HepG2 (cell line): ENCODE measurements around the gene DCTN2. TPM values are rescaled to one million over a fixed set of nuclear protein-coding genes. Genes with fewer than 3 reads are reported as not detected.

Experiments
- ARID4A ChIP-seq: sonication (generic); formaldehyde crosslinking; IDR thresholded peaks from 2 replicates; pipeline ENCODE4 v1.5.0; 2020; ENCODE audit warnings: mild to moderate bottlenecking, missing genetic modification reagents, borderline replicate concordance
- CENPBD1 ChIP-seq: sonication (generic); formaldehyde crosslinking; IDR thresholded peaks from 2 replicates; pipeline ENCODE4 v1.8.0; 2022; ENCODE audit warnings: missing genetic modification reagents, low read depth, mild to moderate bottlenecking, borderline replicate concordance
- DZIP1 ChIP-seq: sonication (generic); formaldehyde crosslinking; IDR thresholded peaks from 2 replicates; pipeline ENCODE4 v1.5.0; 2020; ENCODE audit warnings: mild to moderate bottlenecking, missing genetic modification reagents
- FIP1L1 ChIP-seq: fragments of 200-400 bp; formaldehyde crosslinking; IDR thresholded peaks from 2 replicates; pipeline ENCODE4 v1.6.1; 2018; ENCODE audit warnings: low read depth, mild to moderate bottlenecking, low read length, moderate library complexity, borderline replicate concordance; ENCODE audit not compliant: insufficient read depth
- GATAD1 ChIP-seq: IDR thresholded peaks from 2 replicates; pipeline ENCODE4 v1.6.1; 2016; ENCODE audit warnings: missing genetic modification reagents, missing compliant biosample characterization
- HNF4A ChIP-seq: sonication (generic); formaldehyde crosslinking; IDR thresholded peaks from 2 replicates; pipeline ENCODE4 v1.4.0; 2020; ENCODE audit warnings: missing genetic modification reagents
- MATR3 ChIP-seq: sonication (generic); formaldehyde crosslinking; IDR thresholded peaks from 2 replicates; pipeline ENCODE4 v1.4.0; 2020; ENCODE audit warnings: missing genetic modification reagents
- NFKB2 ChIP-seq: sonication (generic); formaldehyde crosslinking; IDR thresholded peaks from 2 replicates; pipeline ENCODE4 v1.4.0; 2020; ENCODE audit warnings: missing genetic modification reagents, borderline replicate concordance
- REST ChIP-seq, 2 experiments: IDR thresholded peaks; 2 replicates each; pipeline ENCODE4 v1.6.1; 2011 to 2012; ENCODE audit warnings: low read length in 2 of 2, borderline replicate concordance in 1 of 2, low read depth in 1 of 2, mild to moderate bottlenecking in 1 of 2, moderate library complexity in 1 of 2
- TBL1XR1 ChIP-seq: fragments of 150-350 bp; IDR thresholded peaks from 2 replicates; pipeline ENCODE4 v1.6.1; 2014; ENCODE audit warnings: borderline replicate concordance, low read length; ENCODE audit not compliant: partially characterized antibody
- XRCC5 ChIP-seq: fragments of 200-400 bp; formaldehyde crosslinking; optimal IDR thresholded peaks from 2 replicates; pipeline ENCODE3; 2017; ENCODE audit warnings: mild to moderate bottlenecking, low read length
- ZBTB42 ChIP-seq: sonication (generic); formaldehyde crosslinking; IDR thresholded peaks from 2 replicates; pipeline ENCODE4 v1.5.0; 2020; ENCODE audit warnings: mild to moderate bottlenecking, missing genetic modification reagents
- ZFX ChIP-seq: sonication (generic); formaldehyde crosslinking; IDR thresholded peaks from 2 replicates; pipeline ENCODE4 v1.4.0; 2020; ENCODE audit warnings: mild to moderate bottlenecking, low read depth, missing genetic modification reagents, moderate library complexity
- ZNF773 ChIP-seq: sonication (generic); formaldehyde crosslinking; IDR thresholded peaks from 2 replicates; pipeline ENCODE4 v1.4.0; 2020; ENCODE audit warnings: missing genetic modification reagents, borderline replicate concordance
- ZNF878 ChIP-seq: sonication (generic); formaldehyde crosslinking; IDR thresholded peaks from 2 replicates; pipeline ENCODE4 v1.8.1; 2023; ENCODE audit warnings: mild to moderate bottlenecking, missing genetic modification reagents, moderate library complexity
- ZNF879 ChIP-seq: sonication (generic); formaldehyde crosslinking; IDR thresholded peaks from 2 replicates; pipeline ENCODE4 v1.8.1; 2023; ENCODE audit warnings: missing genetic modification reagents
- ZNF883 ChIP-seq: sonication (generic); formaldehyde crosslinking; IDR thresholded peaks from 2 replicates; pipeline ENCODE4 v1.5.1; 2020; ENCODE audit warnings: mild to moderate bottlenecking, missing genetic modification reagents; ENCODE audit errors: not compliant biosample characterization
- polyA plus RNA-seq, 8 experiments: library from polyadenylated mRNA; depleted of rRNA in 3 of 8; stranded (reverse) in 7 of 8; unstranded in 1 of 8; fragments of >200 nt; fragmentation: Illumina TruSeq in 4 of 8; extraction: Trizol in 4 of 8; gene quantifications; 2 replicates each; pipeline versions ENCODE4 v1.2.1 to v1.2.3, GENCODE V29; 2011 to 2016; ENCODE audit warnings: low read depth in 4 of 8, missing spikeins in 1 of 8, mixed read lengths in 1 of 8; ENCODE audit not compliant: insufficient read depth in 1 of 8
- total RNA-seq, 5 experiments: library from RNA; depleted of rRNA; stranded (reverse); fragments of >200 nt; fragmentation: Illumina TruSeq; extraction: Trizol; gene quantifications; 2 replicates each; pipeline ENCODE4 v1.2.3, GENCODE V29; 2016; ENCODE audit warnings: low read depth in 1 of 5

Gene DCTN2
- total and polyA plus RNA-seq, 2 of the 13 experiments (the other 11 are each of a cell fraction or from before 2014, with no cell fraction given): 72.0 to 77.4 TPM

GRCh38 chr12:57546438-57547287, at the start of gene DCTN2 (continued):
- TF ChIP-seq MATR3 (CRISPR knock-in tag) (no peak), ZNF883 (CRISPR knock-in tag) (peak; percentile 32), REST (IDR thresholded peaks at IDR 0.05; ENCODE audit: borderline replicate concordance in 1 of 2, low read depth in 1 of 2, low read length in 2 of 2) (no peak), NFKB2 (peak; percentile 29; the same call in 1 of the 2 replicates), ZFX (peak; percentile 81), CENPBD1 (CRISPR knock-in tag) (no peak), XRCC5 (no peak), DZIP1 (CRISPR knock-in tag) (no peak), TBL1XR1 (no peak), ZNF879 (0 out of 2 replicates have a peak, but pooled peaks have one; percentile 53), ZNF773 (no peak), FIP1L1 (no peak), GATAD1 (CRISPR knock-in tag) (peak; percentile 82; the same call in 1 of the 2 replicates), ARID4A (peak; percentile 51; the same call in 1 of the 2 replicates), ZNF878 (CRISPR knock-in tag) (no peak), ZBTB42 (CRISPR knock-in tag) (no peak), HNF4A (CRISPR knock-in tag) (no peak)
